Parathyroid adenoma (tissue), 2 donors: ENCODE measurements around the gene SNHG17.
"Not testable (repeated sequence)": the region's sequence is repeated elsewhere in the genome, so short reads cannot be mapped to it uniquely, and the experiment has no call there.

ENCODE experiments used
- H2AFZ ChIP-seq: fragments of 300-600 bp; sonication (generic); one replicate; pipeline ENCODE4 v1.7.0; 2017; ENCODE audit warnings: antibody characterized with exemption, mild to moderate bottlenecking
- H3K27ac ChIP-seq: fragments of 300-600 bp; sonication (generic); one replicate; pipeline ENCODE4 v1.7.0; 2017
- H3K27me3 ChIP-seq: fragments of 300-600 bp; sonication (generic); one replicate; pipeline ENCODE4 v1.7.0; 2017; ENCODE audit warnings: low read length; ENCODE audit not compliant: control insufficient read depth, insufficient read depth
- H3K36me3 ChIP-seq: fragments of 300-600 bp; sonication (generic); one replicate; pipeline ENCODE4 v1.7.0; 2017; ENCODE audit warnings: low read length; ENCODE audit not compliant: control insufficient read depth, insufficient read depth
- H3K4me1 ChIP-seq: fragments of 300-600 bp; sonication (generic); one replicate; pipeline ENCODE4 v1.7.0; 2017; ENCODE audit warnings: control low read depth
- H3K4me2 ChIP-seq: fragments of 300-600 bp; sonication (generic); one replicate; pipeline ENCODE4 v1.7.0; 2017; ENCODE audit warnings: low read length
- H3K4me3 ChIP-seq: fragments of 300-600 bp; sonication (generic); one replicate; pipeline ENCODE4 v1.7.0; 2017; ENCODE audit warnings: low read depth, low read length
- H3K79me2 ChIP-seq: fragments of 300-600 bp; sonication (generic); one replicate; pipeline ENCODE4 v1.7.0; 2017; ENCODE audit warnings: control low read depth
- H3K9ac ChIP-seq: fragments of 300-600 bp; sonication (generic); one replicate; pipeline ENCODE4 v1.7.0; 2017; ENCODE audit warnings: mild to moderate bottlenecking
- H3K9me3 ChIP-seq: fragments of 300-600 bp; sonication (generic); one replicate; pipeline ENCODE4 v1.7.0; 2017; ENCODE audit warnings: low read length; ENCODE audit not compliant: control insufficient read depth
- CTCF ChIP-seq: fragments of 300-600 bp; sonication (generic); IDR thresholded peaks from one replicate; pipeline ENCODE4 v1.7.0; 2017; ENCODE audit warnings: antibody characterized with exemption, mild to moderate bottlenecking
- donor health status: primary hyperparathyroidism.

SNHG17 gene

GRCh38 chr20:38445901-38446425 lies 10.8 kb upstream of the SNHG17 start:
- no peak for TF ChIP-seq CTCF
- Histone ChIP-seq H3K27me3 (no peaks in the 10 kb centered on the region), H3K4me2 (peak overlapping the region; percentile 89), H3K9ac (no peak overlapping the region), H2AFZ (peak overlapping the region; percentile 97), H3K9me3 (no peaks in the 10 kb centered on the region), H3K27ac (no peak overlapping the region), H3K4me3 (peak overlapping the region; percentile 83), H3K4me1 (peaks cover 5% of the 10 kb centered on the region), H3K79me2 (no peaks in the 10 kb centered on the region), H3K36me3 (no peaks in the 10 kb centered on the region)

- Histone ChIP-seq H3K36me3 (no peaks in the 10 kb centered on the region), H3K9me3 (no peaks in the 10 kb centered on the region), H3K79me2 (no peaks in the 10 kb centered on the region), H3K4me1 (peaks cover 5% of the 10 kb centered on the region), H3K4me3 (no peak overlapping the region), H3K4me2 (no peak overlapping the region), H3K27ac (no peak overlapping the region), H3K27me3 (no peaks in the 10 kb centered on the region), H2AFZ (no peak overlapping the region), H3K9ac (no peak overlapping the region)
- TF ChIP-seq CTCF: no peak
Observed at GRCh38 chr20:38445381-38445796, 10.3 kb upstream of the SNHG17 start.

- no peak overlapping the region for H3K4me2 ChIP-seq
- no peak for TF ChIP-seq CTCF
- no peak overlapping the region for H3K9ac ChIP-seq
- H3K4me3 ChIP-seq: no peak overlapping the region
- no peaks in the 10 kb centered on the region for H3K27me3 ChIP-seq
- H3K79me2 ChIP-seq: no peaks in the 10 kb centered on the region
- no peaks in the 10 kb centered on the region for H3K4me1 ChIP-seq
- no peaks in the 10 kb centered on the region for H3K9me3 ChIP-seq
- H3K36me3 ChIP-seq: no peaks in the 10 kb centered on the region
- H2AFZ ChIP-seq: no peak overlapping the region
- no peak overlapping the region for H3K27ac ChIP-seq
Observed at GRCh38 chr20:38441916-38442315, 6.8 kb upstream of the SNHG17 start.

- not testable (repeated sequence) for H3K4me2 ChIP-seq, H3K4me1 ChIP-seq, H3K9ac ChIP-seq, H3K27me3 ChIP-seq, H3K4me3 ChIP-seq, H3K36me3 ChIP-seq, H3K27ac ChIP-seq, H3K9me3 ChIP-seq, H2AFZ ChIP-seq, H3K79me2 ChIP-seq
Observed at GRCh38 chr20:38441110-38441509, 6.0 kb upstream of the SNHG17 start.

- Histone ChIP-seq H3K4me2 (no peak overlapping the region), H3K4me3 (no peak overlapping the region), H3K36me3 (no peaks in the 10 kb centered on the region), H3K27me3 (no peaks in the 10 kb centered on the region), H3K79me2 (peaks cover 5% of the 10 kb centered on the region), H3K27ac (no peak overlapping the region), H3K9ac (no peak overlapping the region), H3K4me1 (no peaks in the 10 kb centered on the region), H2AFZ (no peak overlapping the region), H3K9me3 (no peaks in the 10 kb centered on the region)
- TF ChIP-seq CTCF: no peak
Observed at GRCh38 chr20:38437796-38438195, 2.7 kb upstream of the SNHG17 start.
